GM21737 (cell line): Measurements from ENCODE around the gene NPAT.

Source experiments
- ATAC-seq: cut with Tn5 transposase; IDR thresholded peaks from one replicate; pipeline ENCODE4 v1.9.1; 2021; ENCODE audit warnings: mild to moderate bottlenecking, moderate library complexity; ENCODE audit not compliant: unreplicated experiment

Gene NPAT

GRCh38 chr11:108222574-108223347, at the start of gene NPAT, which contains the start of gene ATM:
Gene NPAT (minus strand): TSS chr11:108222638. CDS start chr11:108222536, 102 bp downstream.
Gene ATM (plus strand): TSS chr11:108223067. CDS start chr11:108227625, 4,558 bp downstream.
- ATAC-seq, result peak; percentile 85

GRCh38 chr11:108269583-108269982, 47.1 kb upstream of the NPAT start:
- no peak for ATAC-seq

DNA sequence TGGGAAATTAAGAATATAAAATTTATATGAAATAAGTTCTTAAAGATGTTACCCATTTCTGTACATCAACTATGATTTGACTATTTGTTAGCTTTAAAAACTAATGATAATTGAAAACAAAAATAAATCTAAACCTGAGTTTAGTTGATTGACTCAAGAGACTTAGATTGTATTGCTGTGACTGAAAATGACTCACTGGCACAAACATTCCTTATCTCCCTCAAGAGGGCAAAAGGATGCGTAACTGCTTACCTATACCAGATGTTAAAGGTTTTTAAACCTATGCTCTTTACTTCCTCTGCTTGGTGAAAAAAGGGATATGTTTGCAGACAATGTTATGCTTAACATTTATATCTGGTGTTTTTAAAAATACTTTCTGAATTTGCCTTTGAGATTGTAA, 30.7 kb upstream of the NPAT start:
- ATAC-seq, result no peak

DNA sequence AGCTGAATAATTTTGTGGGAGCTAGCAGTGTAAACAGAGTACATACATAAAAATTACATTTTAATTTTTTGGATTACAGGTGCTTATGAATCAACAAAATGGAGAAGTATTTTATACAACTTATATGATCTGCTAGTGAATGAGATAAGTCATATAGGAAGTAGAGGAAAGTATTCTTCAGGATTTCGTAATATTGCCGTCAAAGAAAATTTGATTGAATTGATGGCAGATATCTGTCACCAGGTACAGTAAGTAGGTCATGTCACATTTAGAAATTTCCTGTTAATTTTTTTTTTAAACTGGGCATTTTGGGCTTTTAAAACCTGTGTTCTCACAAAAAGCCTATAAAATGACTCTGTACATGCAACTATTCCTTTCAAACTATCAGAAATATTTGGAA, 24.4 kb upstream of the NPAT start:
- no peak for ATAC-seq

- ATAC-seq, result no peak
These were observed 23.9 kb upstream of the NPAT start for GRCh38 chr11:108246308-108246707.

DNA sequence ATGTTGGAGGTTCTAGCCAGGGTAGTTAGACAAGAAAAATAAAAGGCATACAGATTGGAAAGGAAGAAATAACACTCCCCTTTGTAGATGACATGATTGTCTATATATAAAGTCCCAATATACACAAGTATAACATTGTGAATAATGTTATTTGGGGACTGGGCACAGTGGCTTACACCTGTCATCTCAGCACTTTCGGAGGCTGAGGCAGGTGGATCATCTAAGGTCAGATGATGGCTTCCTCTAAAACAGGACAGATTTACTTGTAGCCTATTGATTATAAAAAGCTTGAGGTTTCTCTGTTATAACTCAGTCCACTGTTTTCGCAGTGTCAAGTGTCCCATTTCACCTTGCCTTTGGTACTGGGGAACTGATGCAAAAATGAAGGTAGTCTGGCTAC, 20.0 kb upstream of the NPAT start:
- ATAC-seq, result no peak

DNA sequence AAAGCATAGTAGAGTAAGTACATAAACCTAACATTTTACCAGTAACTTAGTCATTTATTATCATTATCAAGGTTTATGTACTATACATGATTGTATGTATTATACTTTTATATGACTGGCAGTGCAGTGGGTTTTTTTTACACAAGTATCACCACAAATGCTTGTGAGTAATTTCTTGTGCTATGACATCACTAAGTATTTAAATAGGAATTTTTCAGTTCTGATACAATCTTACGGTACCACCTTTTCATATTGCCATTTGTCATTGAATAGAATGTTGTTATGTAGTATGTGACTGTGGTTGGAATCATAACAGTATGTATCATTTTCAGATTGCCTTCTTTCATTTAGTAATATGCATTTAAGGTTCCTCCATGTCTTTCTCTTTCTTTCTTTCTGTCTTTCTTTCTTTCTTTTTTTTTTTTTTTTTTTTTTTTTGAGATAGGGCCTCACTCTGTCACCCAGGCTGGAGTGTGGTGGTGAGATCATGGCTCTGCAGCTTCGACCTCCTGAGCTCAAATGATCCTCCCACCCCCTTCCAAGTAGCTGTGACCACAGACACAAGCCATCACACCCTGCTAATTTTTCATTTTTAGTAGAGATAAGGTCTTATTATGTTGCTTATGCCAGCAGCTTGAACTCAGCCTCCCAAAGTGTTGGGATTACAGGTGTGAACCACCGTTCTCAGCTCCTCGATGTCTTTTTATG, 19.0 kb upstream of the NPAT start:
- ATAC-seq, result no peak

GRCh38 chr11:108239076-108239475, 16.6 kb upstream of the NPAT start:
- ATAC-seq, result no peak

GRCh38 chr11:108237058-108237481, 14.6 kb upstream of the NPAT start:
- ATAC-seq, result peak; percentile 62

DNA sequence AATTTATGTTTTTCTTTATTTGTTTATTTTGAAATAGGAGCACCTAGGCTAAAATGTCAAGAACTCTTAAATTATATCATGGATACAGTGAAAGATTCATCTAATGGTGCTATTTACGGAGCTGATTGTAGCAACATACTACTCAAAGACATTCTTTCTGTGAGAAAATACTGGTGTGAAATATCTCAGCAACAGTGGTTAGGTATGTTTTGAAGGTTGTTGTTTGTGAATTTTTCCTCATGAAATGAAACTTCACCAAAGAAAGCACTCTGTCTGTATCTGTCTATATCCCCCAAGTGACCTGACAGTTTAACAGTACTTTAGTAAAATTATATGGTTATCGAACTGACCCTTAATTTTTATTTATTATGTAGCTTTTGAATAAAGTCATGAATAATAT, 13.2 kb upstream of the NPAT start:
- ATAC-seq, result no peak

- no peak for ATAC-seq
These were observed 12.8 kb upstream of the NPAT start for GRCh38 chr11:108235192-108235591.

- ATAC-seq, result no peak
These were observed 11.0 kb upstream of the NPAT start for GRCh38 chr11:108233277-108233945.

- no peak for ATAC-seq
These were observed 5.8 kb upstream of the NPAT start for GRCh38 chr11:108228251-108228650.

DNA sequence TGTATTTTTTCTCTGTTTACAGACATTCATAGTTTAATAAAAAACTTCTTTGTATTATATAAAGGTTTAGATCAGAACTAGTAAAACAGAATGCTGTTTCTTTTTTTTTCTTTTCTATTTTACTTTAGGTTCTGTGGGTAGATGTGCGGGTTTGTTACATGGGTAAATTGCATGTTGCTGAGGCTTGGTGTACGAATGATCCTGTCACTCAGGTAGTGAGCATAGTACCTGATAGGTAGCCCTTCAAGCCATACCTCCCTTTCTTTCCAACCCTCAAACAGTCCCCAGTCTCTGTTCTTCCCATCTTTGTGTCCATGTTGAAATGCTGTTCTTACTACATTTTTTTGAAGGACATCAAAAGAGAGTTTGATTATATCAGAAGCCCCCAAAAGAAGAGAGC, 3.6 kb upstream of the NPAT start:
- ATAC-seq, result no peak

GRCh38 chr11:108224911-108225786, 2.7 kb upstream of the NPAT start:
- ATAC-seq, result no peak

DNA sequence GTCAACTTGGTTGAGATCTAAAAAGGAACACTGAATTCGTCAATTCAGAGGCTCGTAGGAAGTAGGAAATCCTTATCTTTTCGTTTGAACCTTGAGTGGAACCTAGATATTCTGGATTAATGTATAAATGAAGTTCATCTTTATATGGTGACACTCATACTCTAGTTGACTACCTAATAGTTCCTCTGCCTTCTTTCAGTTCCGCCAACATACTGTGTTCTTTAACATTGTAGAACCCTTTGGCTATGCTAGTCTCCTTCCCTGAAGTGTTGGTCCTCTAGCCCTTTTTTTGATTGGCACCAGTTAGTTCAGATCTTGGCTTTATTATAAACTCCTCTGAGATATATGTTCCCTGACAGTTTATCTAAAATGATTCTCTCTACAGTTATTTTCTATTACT, 1.9 kb upstream of the NPAT start:
- no peak for ATAC-seq

GRCh38 chr11:108223348-108224149, 1.1 kb upstream of the NPAT start:
- ATAC-seq, result peak; percentile 14

GRCh38 chr11:108221911-108222573, 396 bp downstream of the NPAT start:
- peak; percentile 1 for ATAC-seq

DNA sequence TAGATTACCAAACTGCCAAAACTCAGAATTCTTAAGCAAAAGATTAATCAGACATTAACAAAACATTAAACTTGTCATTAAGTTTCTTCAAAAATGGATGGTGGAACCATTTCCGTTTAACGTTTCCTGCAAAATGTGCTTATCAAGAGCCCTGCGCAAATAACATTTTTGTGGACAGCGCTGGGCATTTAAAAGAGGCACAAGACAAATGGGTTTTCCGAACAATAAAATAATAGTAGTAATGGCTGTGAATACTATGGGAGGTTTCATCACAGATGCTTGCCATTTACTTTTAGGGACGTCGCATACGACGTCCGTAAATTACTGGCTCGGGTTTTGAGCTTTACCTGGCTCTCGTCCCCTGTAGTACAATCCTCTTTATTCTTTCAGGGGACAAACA, 1.1 kb downstream of the NPAT start:
- no peak for ATAC-seq
